Measurements from ENCODE around the gene NTSR1.

NTSR1 gene

GRCh38 chr20:62741191-62741691 lies 32.6 kb downstream of the NTSR1 start:
- no peak for DNase-seq (ENCODE audit: low read depth)
- TF ChIP-seq, protein P1, sequence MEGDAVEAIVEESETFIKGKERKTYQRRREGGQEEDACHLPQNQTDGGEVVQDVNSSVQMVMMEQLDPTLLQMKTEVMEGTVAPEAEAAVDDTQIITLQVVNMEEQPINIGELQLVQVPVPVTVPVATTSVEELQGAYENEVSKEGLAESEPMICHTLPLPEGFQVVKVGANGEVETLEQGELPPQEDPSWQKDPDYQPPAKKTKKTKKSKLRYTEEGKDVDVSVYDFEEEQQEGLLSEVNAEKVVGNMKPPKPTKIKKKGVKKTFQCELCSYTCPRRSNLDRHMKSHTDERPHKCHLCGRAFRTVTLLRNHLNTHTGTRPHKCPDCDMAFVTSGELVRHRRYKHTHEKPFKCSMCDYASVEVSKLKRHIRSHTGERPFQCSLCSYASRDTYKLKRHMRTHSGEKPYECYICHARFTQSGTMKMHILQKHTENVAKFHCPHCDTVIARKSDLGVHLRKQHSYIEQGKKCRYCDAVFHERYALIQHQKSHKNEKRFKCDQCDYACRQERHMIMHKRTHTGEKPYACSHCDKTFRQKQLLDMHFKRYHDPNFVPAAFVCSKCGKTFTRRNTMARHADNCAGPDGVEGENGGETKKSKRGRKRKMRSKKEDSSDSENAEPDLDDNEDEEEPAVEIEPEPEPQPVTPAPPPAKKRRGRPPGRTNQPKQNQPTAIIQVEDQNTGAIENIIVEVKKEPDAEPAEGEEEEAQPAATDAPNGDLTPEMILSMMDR (IDR thresholded peaks at IDR 0.05; ENCODE audit: insufficient read depth, low read depth, low read length, missing control alignments): no peak
- no peak overlapping the region for H3K4me3 ChIP-seq (ENCODE audit: low read depth, low read length)

DNA sequence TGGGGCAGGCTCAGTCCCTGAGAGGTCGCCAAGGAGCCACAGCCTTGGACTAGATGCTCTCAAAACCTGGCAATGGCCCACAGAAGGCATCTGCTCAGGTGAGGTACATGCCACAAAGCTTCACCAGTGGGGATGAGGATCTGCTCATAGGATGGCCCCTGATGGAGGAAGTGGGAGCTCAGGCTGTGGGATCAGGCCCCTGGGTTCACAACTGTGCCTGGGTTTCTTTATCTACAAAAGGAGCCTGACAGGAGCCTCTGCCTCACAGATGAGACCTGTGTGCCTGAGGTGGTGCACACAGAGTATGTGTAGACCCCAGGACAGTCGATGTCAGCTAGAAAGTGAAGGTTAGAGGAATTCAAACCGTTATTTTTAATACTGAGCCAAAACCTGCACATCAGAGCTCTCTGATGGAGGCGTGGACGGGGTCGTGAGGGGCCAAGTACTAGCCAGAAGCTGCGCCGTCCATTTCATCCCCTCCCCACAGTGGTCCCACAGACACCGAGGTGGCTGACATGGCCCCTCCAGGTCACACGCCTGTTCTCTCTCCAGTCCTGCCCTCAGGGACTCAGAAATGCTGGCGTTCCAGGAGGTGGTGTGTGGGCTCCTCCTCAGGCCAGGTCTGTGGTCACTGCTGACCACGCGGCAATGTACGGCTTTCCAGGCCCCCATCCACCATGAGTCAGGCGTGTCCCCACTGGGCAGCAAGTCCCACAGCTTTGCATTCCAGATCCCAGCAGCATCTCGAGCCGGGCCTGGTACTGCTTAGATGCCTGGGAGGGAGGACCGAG lies 33.3 kb downstream of the NTSR1 start:
- DNase-seq (ENCODE audit: low read depth): no peak
- TF ChIP-seq, protein P1 (IDR thresholded peaks at IDR 0.05; ENCODE audit: insufficient read depth, low read depth, low read length, missing control alignments): no peak
- no peak overlapping the region for H3K4me3 ChIP-seq (ENCODE audit: low read depth, low read length)

GRCh38 chr20:62742550-62742949 lies 33.9 kb downstream of the NTSR1 start:
- TF ChIP-seq, protein P1 (IDR thresholded peaks at IDR 0.05; ENCODE audit: insufficient read depth, low read depth, low read length, missing control alignments): no peak
- no peak for DNase-seq (ENCODE audit: low read depth)
- no peak overlapping the region for H3K4me3 ChIP-seq (ENCODE audit: low read depth, low read length)

DNA sequence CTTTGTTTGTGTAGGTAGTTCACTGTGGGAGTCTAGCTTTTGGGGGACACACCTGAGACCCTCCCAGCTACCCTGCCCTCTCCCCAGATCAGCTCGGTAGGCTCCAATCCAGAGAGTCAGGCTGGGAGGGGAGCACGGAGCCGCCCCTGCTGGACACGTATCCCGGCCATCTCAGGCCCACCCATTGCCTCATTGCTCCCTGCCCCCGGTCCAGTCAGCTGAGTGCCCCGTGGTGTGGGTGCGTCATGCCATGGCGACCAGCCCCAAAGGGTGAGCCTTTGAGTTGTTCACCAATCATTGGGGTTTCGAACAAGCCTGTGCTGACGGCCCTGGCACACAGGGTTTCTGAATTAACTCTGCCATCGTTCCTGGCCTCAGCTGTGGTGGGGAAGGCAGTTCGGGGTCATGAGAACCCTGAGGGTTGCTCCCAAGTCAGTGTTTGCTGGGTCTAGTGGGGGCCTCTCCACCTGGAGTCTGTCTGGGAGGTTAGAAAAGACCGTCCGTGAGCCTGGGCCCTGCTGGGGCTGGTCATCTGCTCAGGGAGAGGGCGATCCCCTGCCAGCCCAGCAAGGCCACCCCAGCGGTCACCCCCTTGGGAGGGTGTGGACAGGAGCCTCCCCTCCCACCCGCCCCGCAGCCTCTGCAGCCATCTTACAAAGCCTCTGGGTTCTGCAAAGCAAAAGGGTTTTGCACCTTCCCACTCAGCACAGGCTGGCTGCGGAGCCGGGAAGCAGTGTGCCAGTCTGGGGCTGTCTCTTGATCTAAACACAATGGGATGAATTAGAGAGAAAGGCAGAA lies 34.5 kb downstream of the NTSR1 start:
- no peak for DNase-seq (ENCODE audit: low read depth)
- no peak overlapping the region for H3K4me3 ChIP-seq (ENCODE audit: low read depth, low read length)
- TF ChIP-seq, protein P1 (IDR thresholded peaks at IDR 0.05; ENCODE audit: insufficient read depth, low read depth, low read length, missing control alignments): no peak

GRCh38 chr20:62743777-62744317 lies 35.2 kb downstream of the NTSR1 start:
- DNase-seq (ENCODE audit: low read depth): no peak
- TF ChIP-seq, protein P1 (IDR thresholded peaks at IDR 0.05; ENCODE audit: insufficient read depth, low read depth, low read length, missing control alignments): no peak
- no peak overlapping the region for H3K4me3 ChIP-seq (ENCODE audit: low read depth, low read length)

DNA sequence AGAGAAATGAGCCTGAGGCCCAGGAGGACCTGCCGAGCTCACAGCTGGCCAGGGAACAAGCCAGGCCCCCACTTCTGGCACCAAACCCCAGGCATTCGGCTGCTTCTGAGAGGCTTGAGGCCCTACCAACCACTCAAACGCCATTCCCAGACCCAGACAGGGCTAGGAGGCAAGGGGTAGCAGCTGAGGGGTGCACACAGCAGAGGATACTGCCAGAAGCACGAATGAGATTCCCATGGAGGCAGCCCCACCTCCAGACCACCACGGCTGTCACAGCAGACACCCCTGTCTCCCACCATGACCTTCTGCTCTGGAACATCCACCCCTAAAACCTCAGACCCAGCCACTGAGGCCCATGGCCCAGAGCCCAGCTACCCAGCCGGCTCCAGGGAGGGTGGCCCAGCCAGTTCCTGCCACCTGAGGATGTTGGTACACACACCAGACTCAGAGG lies 36.1 kb downstream of the NTSR1 start:
- TF ChIP-seq, protein P1 (IDR thresholded peaks at IDR 0.05; ENCODE audit: insufficient read depth, low read depth, low read length, missing control alignments): no peak
- H3K4me3 ChIP-seq (ENCODE audit: low read depth, low read length): no peak overlapping the region
- no peak for DNase-seq (ENCODE audit: low read depth)
